HG02588 (cell line): ENCODE results near the gene ISL2.

Source experiments
- ATAC-seq: cut with Tn5 transposase; IDR thresholded peaks from one replicate; pipeline ENCODE4 v1.9.1; 2021; ENCODE audit warnings: mild to moderate bottlenecking, moderate library complexity; ENCODE audit not compliant: unreplicated experiment

The ISL2 gene

GRCh38 chr15:76341366-76342057 lies 4.9 kb downstream of the ISL2 start:
- no peak for ATAC-seq

DNA sequence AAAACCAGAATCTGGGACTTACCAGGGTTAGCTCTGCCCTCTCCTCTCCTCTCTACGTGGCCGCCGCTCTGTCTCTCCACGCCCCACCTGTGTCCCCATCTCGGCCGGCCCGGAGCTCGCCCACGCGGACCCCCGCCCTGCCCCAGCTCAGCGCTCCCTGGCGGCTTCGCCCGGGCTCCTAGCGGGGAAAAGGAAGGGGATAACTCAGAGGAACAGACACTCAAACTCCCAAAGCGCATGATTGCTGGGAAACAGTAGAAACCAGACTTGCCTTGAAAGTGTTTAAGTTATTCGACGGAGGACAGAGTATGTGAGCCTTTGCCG lies 5.4 kb downstream of the ISL2 start:
- ATAC-seq = no peak

DNA sequence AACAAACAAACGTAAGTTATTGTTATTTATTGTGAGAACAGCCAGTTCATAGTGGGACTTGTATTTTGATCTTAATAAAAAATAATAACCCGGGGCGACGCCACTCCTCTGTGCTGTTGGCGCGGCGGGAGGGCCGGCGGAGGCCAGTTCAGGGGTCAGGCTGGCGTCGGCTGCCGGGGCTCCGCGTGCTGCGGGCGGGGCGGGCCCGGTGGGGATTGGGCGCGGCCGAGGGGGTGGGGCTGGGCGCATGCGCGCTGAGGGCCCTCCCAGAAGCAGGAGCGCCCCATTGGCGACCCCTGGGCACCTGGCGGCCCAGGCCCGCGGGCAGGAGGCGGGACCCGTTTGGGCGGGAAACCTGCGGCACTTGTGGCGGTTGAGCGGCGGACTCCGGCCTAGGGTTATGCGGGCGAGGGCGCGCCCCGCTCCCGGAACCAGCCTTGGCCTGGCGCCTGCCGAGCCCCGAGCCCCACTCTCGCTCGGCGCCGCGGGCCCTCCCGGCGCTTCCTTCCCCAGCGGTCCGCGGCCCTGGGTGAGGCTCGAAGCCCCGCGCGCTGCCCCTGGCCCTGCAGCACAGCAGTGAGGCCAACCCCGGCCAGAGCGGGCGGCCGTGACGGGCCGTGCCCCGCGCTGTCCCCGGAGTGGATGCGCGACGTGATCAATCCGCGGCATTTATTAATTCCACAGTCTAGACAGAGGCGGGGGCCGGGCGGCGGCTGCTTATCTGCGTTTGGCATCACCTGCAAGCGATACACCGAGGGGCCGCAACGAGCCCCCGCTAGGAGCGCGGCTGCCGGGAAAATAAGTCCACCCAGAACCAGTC lies 6.0 kb downstream of the ISL2 start:
- ATAC-seq = no peak

- no peak for ATAC-seq
Observed at GRCh38 chr15:76343313-76343996, 6.9 kb downstream of the ISL2 start.

DNA sequence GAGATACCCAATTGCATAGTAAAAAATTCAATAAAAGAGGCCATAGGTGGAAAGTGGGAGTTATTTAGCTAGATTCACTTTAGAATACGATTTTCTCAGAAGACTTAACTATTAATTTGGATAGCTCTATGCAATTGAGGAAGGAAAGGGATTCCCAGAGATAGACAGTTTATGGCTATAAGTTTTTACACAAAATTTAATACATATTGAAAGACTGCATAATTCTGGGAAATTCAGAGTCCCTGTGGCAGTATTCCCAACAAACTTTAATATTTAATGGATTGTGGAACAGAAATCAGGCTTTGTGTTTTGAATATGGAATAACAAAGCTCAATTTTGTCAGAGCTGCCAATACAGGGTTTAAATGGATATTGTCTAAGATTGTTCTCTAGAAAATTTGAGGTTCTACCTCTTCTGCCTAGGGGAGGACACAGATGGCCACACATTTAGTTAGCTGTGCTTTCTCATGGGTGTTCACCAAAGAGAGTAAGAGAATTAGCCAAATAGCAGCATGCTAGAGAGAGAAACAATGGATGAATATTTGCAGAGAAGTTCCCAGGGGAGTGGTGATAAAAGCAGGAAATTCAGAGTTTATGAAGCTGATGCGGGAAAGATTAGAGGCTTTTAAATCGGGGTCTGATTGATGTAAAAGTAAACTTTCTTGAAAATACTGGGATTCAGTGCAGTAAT lies 8.5 kb downstream of the ISL2 start:
- ATAC-seq = no peak

DNA sequence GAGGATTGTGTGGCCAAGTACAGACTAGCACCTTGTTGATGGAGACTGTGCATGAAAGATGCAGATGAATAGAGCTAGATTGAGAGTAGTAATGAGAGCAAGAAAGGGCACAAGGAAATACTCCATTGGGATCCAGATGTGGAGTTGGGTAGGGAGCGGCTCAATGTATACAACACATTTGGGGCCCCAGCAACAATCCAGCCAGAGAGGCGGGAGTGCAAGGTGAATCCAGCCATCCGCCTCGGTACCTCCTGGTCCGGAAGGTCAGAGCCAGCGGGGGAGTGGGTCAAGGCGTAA lies 9.0 kb downstream of the ISL2 start:
- no peak for ATAC-seq

- ATAC-seq = no peak
Observed at GRCh38 chr15:76345880-76346668, 9.5 kb downstream of the ISL2 start.

DNA sequence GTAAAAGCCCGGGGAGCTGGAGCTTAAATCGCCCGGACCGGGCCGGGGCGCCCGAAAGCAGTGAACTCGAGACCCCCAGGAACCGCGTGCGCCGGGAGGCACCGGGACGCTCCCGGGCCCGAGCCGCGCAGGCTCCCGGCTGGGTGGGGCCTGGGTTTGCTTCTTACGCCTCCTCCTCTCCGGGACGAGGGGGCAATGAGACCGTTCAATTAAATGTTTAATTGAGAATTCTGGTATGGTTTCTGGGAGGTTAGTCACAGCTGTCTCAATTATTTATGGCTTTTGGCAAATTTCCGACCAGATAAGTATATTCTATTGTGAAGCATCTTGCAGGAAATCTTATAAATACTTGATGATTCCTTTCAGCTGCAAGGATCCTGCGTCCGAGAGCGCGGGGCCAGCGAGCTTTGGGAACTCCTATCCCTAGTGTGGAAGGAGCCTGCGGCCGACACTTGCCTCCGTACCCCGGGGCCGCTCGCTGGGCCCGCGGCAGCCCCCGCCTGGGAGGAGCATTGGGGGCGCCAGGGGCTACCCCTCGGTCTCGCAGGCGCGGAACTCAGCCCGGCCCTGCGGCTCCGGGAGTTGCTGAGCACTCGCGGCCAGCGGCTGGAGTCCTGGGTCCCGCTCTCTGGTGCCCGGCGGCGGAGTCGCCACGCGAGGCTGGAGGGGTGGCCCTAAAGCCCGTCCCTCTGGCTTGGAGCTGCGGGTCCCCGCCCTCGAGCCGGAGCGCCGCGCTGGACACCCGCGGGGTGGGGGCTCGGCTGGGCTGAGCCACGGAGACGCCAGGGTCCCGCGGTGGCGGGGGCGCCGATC lies 10.3 kb downstream of the ISL2 start:
- ATAC-seq = no peak

DNA sequence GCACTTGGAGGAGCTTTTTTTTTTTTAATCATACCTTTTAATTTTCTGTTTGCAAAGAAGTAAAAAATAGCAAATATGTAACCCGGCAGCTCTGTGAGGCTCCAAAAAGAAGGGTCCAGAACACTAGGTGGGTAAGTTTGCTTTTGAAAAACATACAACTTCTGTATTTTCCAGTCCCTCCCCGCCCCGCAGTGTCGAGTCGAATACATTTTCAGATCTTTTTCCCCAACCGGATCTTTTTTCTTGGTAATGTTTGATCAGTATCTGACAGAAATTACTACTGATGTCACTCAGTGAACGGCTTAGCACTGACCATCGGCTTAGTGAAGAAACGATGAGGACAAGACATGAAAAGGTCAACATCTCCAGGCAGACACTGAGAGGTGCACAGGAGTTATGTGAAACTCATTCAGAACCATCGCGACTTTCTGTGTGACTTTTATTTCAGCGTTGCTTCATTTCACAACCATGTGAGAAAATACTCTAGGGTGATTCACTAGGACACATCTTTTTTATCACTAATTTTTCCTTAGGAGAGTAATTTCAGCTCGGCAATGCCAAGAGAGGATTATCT lies 11.0 kb downstream of the ISL2 start:
- ATAC-seq = no peak

GRCh38 chr15:76349301-76350070 lies 12.9 kb downstream of the ISL2 start:
- no peak for ATAC-seq

GRCh38 chr15:76353023-76353577 lies 16.5 kb downstream of the ISL2 start:
- ATAC-seq = no peak

DNA sequence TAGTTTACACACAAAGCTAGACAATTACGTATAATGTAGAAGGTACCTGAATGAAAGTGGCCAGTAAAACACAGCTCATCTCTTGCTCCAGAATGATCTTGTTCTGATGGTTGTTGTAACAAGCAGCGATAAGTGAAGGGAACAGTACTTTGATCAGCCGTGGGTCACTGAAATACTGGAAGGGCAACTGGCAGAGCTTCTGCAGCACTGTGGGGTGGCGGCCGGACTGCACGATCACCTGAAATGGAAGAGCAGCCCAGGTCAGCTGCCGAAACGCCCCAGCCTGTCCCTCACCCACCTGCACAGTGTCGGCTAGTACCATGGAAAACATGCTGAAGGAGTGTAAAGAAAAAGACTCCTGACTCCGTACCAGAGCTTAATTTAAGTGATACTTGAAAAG lies 17.3 kb downstream of the ISL2 start:
- no peak for ATAC-seq

GRCh38 chr15:76354823-76355440 lies 18.4 kb downstream of the ISL2 start:
- no peak for ATAC-seq

GRCh38 chr15:76358453-76358852 lies 21.9 kb downstream of the ISL2 start:
- ATAC-seq = no peak

DNA sequence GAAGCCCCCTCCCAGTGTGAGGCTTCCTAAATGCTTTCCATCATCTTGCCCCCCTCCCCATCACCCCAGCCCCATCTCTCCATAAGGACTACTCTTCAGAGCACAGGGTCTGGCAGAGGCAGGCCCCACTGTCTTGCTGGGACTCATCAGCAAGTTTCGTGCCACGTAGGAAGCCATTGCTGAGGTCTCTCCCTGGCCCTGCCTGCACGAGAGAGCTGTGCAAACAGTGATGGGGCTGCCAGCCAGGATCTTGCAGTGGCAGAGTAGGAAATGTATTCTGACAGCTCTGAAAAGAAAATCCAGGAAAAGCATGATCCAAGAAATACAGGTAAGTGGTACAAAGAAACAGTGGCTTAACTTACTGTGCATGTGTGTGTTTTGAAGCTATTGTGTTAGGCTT lies 22.6 kb downstream of the ISL2 start:
- ATAC-seq = no peak

DNA sequence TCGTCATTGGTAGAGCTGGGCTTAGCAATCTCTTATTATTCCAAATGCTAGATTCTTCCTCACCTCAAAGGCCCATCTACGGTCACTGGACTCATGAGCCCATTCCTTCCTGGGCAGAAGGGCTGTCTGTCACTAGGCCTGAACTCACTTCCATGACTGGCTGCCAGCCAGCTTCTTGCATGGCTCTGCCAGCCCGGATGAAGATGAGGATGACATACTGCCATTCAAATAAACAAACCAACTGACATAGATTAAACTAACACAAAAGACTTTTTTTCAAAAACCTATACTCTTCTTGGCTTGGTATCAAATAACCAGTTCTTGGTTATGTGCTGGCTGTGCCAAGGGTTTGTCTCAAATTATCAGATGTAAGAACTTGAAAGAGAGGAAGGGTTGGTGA lies 23.8 kb downstream of the ISL2 start:
- ATAC-seq = no peak

GRCh38 chr15:76363251-76363650 lies 26.7 kb downstream of the ISL2 start:
- no peak for ATAC-seq

GRCh38 chr15:76366714-76367113 lies 30.1 kb downstream of the ISL2 start:
- ATAC-seq = no peak
